Activated CD8-positive, alpha-beta memory T cell treated with anti-CD3 and anti-CD28 coated beads, Interleukin-2, amount 50 U/mL, for 1 hour (primary cell): ENCODE data around the gene STK11.

Experiments
- DNase-seq: peaks from one replicate; pipeline ENCODE4 v3.0.0-alpha.2; 2020; ENCODE audit errors: extremely low read depth

Gene STK11

DNA sequence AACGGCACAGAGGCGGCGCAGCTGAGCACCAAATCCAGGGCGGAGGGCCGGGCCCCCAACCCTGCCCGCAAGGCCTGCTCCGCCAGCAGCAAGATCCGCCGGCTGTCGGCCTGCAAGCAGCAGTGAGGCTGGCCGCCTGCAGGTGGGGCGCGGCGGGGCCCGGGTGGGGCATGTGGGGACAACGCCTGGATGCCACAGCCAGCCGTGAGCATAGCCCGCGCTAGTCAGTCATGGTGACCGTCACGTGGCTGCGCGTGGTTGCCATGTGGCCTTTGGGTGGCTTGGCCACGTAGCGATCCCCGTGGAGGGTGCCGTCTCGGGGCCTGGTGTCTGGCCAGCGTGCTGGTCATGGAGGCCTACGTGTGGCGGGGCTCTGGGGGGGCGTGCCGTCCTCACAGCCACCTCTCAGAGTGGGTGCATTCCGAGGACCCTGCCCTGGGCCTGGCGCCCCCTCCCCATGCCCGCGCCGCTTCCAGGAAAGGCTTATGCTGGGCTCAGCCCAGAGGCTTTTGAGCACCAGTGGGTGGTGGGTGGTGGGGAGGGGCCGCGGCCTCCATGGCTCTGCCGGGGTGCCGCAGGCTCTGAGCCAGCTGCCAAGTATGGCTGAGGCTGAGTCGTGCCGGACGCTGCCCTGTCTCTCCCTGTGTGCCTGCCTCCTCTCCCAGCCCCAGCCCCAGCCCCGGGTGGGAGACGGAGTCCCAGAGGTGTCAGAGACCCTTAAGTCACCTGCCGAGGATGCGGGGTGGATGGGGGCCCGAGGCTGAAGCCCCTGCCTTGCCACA, 21.1 kb downstream of the STK11 start:
- DNase-seq = no peak

DNA sequence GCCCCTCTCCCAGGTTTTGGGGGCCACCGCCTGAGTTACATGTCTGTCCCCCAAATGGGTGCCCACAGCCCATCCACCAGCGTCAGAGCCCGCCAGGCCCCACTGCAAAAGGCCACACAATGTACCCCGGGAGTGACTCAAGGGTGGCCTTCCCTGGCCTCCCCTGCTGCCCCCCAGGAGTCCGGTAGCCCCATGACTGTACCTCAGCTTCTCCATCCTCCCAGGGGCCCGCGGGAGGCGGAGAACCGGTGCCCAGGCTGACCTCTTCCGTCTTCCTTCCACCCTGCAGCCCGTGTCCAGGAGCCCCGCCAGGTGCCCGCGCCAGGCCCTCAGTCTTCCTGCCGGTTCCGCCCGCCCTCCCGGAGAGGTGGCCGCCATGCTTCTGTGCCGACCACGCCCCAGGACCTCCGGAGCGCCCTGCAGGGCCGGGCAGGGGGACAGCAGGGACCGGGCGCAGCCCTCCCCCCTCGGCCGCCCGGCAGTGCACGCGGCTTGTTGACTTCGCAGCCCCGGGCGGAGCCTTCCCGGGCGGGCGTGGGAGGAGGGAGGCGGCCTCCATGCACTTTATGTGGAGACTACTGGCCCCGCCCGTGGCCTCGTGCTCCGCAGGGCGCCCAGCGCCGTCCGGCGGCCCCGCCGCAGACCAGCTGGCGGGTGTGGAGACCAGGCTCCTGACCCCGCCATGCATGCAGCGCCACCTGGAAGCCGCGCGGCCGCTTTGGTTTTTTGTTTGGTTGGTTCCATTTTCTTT, 21.9 kb downstream of the STK11 start:
- DNase-seq = no peak

DNA sequence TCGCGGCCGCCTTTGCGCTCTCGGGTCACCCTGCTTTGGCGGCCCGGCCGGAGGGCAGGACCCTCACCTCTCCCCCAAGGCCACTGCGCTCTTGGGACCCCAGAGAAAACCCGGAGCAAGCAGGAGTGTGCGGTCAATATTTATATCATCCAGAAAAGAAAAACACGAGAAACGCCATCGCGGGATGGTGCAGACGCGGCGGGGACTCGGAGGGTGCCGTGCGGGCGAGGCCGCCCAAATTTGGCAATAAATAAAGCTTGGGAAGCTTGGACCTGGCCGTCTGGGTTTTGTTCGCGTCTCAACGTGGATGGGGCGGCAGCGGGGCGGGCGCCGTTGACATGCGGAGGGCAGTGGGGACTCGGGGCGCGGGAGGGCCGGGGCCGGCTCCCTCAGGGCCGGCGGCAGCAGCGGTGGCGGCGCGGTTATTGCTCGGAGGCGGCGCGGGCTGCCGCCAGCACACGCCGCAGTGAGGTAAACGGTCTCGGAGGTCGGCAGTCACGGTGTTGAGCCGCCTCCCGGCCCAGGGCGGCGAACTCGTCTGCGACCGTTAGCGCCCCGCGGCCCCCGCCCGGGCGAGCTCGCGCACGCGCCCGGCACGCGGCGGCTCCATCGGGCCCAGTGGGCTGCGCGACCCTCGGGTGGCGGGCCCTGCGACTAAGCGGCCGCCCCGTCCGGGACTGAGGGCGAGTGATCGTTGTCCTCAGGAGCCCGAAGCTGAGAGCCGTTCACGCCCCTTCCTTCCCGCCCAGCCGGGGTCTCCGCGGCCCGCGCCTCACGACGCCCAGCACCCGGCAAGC, 22.8 kb downstream of the STK11 start:
- no peak for DNase-seq

DNA sequence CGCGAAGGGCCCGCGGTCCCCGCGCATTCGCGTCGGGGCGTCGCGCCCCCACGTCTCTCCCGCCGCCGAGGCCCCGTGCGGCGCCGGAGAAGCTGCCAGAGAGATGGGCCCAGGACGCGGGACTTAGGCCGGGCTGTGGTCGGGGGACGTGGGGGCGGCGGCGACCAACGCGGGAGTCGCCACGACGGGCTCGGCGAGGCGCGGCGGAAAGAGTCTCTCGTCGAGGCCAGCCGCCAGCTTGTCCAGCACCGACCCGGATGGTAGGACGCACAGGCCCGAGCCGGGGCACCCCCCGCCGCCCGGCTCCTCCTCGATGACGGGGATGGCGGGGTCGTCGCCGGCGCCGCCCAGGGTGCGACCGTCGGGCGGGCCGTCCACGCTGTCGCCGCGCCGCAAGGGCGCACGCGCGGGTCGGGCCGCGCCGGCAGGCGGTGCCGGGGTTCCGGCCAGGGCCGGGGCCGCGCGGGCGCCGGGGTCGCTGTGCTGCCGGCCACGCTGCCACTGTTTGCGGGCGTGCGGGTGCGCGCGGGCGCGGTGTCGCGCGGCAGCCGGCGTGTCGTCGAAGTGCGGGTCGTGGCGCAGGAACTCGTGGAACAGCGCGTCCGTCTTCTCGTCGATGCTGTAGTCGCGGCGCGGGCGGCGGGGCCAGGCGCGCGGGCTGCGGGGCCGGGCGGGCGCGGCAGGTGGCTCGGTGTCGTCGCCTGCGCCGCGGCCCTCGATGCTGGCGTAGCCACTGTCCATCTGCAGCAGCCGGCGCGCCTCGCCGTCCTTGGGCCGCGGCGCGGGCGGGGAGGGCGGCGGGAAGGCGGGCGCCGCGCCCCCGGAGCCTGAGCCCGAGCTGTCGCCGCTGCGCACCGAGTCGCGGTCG, 23.7 kb downstream of the STK11 start:
- DNase-seq = no peak

DNA sequence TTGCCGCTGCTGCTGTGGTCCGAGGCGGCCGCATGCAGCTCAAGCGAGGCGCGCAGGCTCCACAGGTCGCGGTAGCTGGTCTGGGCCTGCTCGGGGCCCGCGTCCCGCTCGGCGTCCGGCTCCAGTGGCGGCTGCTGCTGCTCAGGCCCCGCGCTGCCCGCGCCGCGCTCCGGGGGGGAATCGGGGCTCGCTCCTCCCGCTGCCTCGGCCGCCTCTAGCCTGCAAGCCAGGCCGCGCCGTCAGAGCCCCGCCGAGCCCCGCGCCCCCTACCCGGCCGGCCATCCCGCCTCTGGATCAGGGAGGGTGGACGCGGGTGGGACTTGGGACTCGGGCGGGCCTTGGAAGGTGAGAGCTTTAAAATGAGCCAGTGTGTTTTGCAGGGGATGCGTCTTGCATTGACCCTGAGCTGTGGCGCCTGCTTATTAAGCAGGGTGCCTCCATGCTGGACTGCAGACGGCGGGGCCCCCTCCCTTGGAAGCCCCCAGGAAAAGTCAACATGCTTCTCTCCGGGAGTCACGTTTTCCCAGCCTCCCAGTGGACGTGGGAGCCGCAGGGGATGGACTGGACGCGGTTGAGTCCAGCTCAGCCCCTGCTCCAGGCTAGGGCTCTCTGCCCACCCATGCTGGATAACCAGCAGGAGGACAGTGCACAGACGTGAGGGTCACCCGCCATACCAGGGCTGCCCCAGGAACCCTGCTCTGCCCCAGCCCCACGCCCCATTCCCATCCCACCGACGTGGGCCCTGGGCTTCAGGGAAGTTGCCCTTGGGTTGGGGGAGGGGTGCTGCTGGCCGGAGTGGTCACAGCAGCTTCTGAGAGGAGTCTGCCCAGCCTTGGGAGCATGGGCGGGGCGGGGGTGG, 24.6 kb downstream of the STK11 start:
- no peak for DNase-seq

DNA sequence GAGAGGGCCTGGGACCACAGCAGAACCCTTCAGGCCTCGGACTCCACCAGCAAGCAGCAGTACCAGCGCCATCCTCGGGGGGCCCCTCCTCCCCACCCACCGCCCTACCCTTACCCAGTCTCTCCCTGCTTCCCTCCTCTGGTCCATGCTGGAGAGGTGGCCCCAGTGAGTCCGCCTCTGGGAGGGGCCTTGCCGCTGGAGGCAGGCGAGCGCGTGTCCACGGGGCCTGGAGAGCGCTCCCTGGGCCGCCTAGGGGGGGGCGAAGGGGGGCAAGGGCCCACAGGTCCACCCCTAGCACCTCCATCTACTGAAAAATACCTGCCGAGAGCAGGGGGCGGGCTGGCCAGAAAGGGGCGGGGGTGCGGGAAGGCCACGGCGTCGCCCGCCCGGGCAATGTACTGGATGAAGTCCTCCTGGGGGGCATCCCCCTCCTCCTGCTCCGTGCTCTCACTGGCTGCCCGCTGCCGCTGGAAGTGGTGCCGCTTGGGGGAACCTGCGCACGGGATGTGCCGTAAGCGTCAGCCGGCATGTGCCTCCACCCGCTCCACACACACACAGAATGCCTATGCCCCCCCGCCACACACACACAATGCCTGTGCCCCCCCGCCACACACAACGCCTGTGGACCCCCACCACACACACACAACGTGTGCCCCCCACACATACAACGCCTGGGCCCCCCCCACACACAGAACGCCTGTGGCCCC, 25.4 kb downstream of the STK11 start:
- no peak for DNase-seq

DNA sequence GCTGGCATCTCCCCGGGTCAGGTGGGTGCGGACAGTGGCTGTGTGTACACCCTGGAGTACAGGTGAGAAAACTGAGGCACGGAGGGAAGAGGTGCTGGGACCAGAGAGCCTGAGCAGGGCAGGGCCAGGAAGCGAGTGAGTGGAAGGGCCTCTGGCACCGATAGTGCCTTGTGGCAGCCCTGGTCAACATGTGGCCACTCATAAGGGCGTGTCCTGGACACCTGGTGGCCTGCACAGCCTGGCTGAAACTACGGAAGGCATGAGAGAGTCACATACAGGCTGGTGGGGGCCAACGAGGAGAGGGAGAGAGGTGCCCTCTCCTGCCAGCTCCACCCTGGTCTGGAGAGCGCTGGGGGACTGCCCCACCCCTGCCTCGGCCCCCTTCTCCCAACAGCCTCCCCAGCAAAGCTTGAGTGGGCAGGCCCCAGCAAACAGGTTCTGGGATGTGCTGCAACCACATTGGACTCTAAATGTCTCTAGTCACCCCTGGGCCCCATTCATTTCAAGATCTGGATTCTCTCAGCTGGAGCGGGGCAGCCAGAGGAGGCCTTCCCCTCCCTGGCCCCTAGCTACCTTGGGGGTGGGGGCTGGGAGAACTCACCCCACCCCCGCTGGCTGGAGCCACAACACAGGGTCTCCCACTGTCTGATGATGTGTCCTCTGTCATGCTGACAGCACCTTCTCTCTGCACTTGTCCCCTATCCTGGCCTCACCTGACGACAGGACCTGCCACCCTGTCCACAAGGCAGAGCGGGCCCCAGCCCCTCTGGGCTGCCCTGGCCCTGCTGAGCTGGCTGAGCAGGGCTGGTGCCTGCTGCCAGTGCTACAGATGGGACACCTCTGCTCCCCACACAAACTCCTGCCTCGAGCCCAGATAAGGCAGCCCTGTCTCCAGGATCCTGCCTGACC, 26.4 kb downstream of the STK11 start:
- DNase-seq = no peak

DNA sequence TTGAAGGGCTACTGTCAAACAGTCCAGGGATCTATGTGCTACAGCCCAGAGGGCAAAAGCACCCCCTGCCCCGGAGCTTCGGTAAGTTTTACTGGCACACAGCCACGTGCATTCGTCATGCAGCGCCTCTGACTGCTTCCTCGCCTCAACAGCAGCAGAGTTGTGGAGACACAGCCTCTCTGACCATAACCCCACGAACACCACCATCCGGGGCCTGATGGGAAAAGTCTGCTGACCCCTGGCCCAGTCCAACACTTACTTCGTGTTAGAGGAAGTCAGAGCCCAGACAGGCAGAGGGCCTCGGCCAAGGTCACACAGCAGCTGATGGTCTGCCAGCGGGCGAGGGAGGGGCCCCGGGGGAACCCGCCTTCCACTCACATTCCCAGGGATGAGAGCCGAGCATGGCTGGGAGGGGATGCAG, 27.1 kb downstream of the STK11 start:
- no peak for DNase-seq

DNA sequence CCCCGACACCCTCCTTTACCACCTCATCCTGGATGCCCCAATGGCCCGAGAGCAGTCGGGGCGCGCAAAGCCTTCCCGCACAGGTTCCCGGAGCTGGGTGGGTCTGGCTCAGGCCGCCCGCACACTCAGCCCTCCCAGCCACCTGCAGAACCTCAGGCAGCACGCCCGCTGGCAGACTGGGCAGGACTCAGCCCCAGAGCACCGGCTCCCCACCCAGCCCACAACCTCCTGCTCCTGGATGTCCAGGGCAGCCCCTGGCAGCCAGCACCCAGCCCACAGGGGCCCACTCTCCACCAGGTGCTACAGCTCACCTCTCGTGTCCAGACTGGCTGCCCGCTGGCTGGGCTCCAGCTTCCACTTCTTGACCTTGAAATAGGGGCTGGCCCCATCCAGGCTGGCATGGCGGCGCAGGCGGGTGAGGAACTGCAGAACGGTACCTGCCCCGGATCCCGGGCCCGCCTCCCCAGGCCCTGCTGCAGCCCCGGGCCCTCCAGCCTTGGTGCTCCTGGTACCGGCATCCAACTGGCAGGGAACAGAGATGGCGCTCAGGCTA, 27.6 kb downstream of the STK11 start:
- no peak for DNase-seq

DNA sequence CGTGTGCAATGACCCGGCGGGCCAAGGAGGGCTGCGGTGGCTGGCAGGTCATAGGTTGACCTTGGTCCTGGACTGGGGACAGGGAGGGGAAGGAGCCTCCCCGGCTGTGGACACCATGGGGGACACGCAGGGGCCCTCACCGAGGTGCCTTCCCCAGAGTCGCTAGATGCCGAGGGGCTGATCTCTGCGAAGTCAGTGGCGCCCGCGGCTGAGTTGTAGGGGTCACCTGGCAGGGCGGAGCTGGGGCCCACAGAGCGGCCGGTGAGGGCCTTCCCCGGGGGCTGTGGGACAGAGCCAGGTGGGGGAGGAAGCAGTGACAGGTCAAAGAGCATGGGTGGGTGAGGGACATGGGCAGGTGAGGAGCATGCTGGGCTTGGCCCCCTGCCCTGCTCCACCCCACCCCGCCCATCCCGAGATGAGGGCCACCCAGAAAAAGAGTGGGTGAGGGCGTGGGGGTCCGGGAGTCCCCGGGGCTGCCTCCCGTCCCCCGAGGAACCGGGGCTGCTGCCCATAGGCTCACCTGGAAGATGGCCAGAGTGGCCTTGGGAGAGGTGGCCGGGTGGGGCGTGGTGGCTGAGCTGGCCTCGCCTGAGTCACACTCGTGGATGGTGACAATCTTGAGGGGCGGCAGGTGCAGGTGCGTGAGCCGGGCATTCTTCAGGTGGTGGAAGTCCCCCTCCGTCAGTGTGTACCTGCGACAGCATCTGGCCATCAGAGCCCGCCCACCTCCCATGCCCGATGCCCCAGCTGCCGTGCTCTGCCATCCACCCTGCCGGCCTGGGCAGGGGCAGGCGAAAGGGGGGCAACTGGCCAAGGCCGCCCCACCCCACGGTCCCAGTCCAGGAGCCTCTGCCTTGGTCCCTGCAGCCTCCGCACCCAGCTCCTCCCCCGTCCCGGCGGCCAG, 28.7 kb downstream of the STK11 start:
- DNase-seq = no peak

DNA sequence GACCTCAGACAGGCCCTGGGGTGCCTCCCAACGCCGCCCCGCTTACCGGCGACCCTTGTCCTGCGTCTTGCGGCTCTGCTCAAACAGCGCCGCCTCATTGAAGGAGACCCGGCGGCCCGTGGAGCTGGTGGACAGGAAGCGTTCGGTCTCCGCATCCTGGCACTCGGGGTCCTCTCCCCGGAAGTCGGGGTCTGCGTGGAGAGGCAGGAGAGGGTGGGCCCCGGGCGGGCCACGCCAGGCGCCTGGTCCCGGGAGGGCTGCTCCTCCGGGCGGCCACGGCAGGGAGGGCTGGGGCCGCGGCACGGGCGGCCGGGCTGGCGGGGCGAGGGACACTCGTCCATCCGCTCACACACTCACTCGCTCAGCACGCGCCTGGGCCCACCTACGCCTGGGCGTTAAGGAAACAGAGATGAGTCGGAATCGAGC, 29.4 kb downstream of the STK11 start:
- DNase-seq = no peak

DNA sequence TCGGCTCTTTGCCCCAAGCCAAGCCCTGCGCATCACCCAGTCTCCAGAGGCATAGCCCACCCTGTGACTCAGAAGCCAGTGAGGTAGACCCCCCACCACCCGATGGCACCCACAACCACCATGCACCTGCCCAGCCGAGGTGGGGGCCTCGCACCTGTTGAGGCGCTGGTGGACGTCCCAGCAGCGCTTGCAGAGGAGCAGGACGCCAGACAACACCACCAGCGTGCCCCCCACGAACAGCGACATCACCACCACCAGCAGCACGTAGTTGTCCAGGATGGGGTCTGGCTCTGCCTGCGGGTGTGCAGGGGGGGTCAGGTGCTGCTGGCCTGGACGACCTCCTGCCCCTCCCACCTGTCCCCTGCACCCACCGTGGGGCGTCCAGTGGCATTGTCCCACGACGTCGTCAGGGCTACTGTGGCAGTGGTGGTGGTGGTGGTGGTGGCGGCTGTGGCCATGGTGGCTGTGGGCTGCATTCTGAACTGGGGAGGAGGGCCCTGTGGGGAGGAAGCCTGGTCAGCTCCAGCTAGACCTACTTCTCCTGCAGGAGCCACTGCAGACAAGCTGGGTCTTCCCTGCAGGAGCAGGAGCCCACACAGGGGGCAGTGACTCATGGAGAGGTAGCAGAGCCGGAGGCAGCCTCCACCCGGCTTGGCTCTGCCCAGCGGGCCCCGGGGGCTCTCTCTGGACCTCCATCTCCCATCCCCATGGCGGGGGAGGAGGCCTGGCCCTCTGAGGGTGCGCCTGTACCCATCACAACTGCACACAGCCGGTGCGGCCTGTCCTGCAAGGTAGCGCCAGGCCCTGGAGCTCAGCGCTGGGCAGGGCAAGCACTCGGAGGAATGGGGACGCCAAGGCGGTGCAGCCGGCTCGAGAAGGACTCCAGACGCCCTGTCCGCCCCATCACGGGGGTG, 30.3 kb downstream of the STK11 start:
- DNase-seq = no peak

DNA sequence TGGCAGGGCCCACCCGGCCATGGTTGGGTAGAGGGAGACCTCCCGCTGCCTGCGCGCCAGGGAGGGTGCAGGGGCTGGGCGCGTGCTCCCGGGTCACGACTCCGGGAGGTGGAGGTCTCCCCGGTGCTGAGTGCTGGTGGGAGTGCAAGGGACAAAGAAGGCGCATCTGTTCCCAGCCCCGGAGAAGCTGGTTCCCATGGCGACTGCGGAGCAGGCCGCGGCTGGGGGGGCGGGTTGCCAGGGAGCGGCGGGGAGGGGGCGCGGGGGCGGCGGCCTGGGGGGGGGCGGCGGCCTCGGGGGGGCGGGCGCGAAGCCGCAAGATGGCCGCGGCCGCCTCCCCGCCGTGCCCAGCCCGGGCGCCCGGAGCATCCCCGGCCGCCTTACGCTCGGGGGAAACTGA, 31.0 kb downstream of the STK11 start:
- no peak for DNase-seq

DNA sequence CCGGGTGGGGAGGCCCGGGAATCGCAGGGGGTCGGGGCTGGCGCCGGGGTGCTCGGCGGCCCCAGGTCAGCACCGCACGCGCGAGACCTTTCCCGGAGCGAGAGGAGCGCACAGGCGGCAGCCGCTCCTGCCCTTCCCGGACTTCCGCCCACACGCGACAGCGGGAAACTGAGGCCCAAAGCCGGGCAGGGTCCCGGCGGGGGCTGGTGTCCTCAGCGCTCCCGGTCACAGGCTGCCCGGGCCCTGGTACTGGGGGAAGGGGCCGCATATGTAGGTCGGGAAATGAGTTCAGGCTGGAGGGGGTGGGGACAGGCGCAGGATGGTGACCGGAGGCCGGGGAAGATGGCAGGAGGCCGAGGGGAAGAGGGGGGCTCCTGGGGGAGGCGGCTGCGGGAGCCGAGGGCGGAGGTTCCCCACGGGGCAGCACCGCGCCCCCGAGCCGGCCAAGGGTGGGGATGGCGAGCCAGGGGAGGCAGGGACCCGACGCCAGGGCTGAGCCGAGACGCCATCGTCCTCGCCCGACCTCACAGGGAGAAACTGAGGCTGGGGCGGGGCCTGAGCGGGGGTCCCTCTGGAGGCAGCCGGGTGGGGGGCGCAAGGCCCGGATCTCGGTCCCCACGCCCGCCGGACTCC, 31.6 kb downstream of the STK11 start:
- DNase-seq = no peak

DNA sequence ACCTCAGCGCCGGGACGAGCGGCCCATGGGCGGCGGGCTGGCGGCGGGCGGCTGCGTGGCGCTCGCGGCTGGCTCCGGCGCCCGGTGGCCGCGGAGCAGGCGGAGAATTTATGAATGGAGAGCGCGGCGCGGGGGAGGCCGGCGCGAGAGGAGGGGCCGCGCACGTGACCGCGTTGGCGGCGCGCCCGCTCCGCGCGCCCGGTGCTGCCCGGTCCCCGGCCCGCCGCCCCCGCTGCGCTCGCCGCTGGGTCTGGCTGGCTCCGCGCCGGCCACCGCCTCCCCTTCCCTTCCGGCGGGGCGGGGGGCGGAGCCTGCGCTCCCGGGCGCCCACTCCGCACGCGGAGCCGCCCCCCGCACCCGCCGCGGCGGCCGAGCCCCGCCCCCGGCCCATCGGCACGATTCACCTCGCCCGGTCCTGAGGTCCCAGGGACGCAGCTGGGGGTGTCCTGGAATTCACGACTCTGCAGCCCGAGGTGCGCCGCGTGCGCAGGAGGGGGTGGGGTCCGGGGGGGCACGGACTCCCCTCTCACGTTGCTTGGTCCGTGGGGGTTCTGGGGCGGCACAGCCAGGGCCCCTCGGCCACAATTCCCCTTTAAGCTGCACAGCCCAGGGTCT, 32.3 kb downstream of the STK11 start, which contains the start of gene CBARP:
Gene CBARP (minus strand): TSS at position 252 of the 615 bp plus-strand sequence. CDS start 1,905 bp downstream, outside the sequence.
- no peak for DNase-seq
